SHP77 treated with DMSO at 0.1 percent for 48 hours (cell line): ENCODE measurements around the gene GPR61.

Experiments used
- DNase-seq: peaks from one replicate; lab custom pipeline; 2025; lab: John Stamatoyannopoulos, UW

The GPR61 gene

DNA sequence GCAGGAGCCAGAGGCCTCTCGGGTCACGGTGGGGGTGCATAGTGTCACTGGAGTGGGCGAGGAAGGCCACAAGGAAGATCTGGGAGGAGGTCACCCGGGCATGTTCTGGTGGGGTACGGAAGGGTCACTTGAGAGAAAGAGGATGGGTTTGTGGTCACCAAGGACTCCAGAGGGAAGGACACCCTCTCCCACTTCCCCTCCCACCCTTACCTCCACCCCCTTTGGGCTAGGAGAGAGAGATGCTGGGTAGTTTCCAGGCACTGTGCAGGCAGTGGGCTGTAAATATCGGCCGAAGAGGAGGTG, 30.8 kb upstream of the GPR61 start:
- no peak for DNase-seq

DNA sequence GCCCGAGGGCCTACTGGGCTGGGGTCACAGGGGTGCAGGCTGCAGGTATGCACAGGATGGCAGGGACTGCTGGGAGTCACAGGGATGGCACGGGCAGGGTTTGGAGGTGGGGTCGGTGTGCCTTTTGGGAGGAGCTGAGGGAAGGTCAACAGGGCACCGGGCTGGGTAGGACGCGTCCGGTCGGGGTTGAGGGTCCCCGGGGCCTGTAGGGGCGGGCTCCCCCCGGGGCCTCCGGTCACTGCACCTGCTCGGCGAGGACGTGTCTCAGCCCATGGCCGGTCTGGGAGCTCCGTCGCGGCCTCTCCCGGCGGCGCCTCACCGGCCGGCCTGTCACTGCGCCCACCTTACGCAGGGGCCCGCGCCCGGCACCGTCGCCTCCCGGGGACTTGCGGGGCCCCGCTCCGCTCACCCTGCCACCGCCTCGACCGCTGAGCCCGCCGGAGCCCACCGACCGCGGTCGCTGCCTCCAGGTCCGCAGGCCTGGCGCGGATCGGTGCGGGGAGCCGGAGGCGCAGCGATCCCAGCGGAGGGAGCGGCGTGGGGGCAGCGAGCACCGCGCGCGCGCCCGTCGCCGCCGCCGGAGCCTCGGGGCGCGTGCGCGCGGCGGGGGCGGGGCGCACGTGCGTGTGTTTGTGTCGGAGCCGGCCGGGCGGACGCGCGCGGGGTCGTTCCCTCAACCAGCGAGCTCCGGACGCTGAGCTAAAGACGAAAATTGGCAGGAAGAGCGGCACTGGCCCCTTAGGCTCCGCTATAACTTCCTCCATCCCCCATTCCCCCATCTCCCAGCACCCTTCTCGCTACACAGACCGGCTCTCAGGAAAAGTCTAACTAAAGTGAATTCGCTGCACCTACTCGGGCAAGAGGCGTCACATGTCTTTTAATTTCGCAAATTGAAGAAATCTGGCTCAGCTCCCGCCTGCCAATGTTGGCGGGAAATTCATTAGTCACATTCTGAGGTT, 30.2 kb upstream of the GPR61 start, which contains the start of gene AMIGO1:
AMIGO1 (minus strand) TSS at position 552 of the 959 bp plus-strand sequence. CDS start 815 bp downstream, outside the sequence.
- peak; percentile 12 for DNase-seq

DNA sequence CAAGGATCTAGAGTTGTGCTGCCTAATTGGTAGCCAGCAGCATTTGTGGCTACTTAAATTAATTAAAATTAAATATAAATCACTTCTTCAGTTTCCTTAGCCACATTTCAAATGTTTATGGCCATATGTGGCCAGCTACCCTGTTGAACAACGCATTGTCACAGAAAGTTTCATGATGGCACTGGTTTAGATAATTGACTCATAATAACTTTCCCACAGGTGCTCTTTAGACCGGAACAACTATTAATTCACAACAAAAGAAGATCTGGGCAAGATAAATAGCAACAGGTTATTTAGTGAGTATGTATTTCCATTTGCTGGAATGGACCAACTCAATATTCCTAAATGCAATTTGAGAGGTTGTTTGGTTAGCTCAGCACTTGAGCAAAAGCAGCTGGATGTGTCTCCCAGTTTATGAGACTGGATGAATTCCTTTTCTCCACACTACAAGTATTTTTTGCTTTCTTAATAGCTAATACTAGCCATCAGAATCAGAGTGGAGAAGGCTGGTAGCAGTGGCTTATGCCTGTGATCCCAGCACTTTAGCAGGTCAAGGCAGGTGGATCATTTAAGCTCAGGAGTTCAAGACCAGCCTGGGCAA, 26.5 kb upstream of the GPR61 start:
- DNase-seq: no peak

DNA sequence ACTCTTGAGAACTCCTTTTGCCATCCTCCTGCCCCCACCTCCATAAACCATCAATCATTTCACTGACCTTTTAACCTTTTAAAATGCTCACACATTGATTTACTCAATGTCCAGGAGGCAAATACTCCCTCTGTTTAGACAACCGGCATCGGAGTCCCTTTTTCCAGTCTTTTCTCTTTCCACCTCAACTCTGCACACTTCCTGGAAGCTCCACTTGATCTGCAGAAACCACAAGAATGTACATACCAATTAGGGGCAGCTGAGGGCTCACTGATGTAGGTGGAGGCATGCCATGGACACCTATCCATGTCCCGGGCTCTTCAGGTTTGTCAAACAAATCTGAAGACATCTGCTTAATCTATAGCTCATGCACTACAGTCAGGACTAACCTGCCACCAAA, 24.8 kb upstream of the GPR61 start:
- no peak for DNase-seq

DNA sequence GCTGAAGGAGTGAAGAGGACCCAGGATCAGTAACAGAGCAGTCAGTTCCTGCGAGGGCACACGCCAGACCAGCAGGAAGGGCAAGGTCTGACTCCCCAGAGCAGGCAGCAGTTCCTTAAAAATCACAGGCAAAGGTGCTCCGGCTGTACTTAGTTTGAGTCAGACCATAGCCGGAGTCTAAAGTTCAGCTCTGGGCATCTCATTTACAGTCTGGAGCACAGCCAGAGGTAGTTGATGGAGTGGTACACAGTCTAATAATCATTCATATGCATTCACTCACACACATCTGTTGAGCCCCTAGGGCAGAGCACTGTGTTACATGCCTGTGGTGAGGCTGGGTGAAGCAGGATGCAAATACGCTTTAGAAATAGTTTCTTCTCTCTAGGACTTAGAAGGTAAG, 22.8 kb upstream of the GPR61 start:
- no peak for DNase-seq

DNA sequence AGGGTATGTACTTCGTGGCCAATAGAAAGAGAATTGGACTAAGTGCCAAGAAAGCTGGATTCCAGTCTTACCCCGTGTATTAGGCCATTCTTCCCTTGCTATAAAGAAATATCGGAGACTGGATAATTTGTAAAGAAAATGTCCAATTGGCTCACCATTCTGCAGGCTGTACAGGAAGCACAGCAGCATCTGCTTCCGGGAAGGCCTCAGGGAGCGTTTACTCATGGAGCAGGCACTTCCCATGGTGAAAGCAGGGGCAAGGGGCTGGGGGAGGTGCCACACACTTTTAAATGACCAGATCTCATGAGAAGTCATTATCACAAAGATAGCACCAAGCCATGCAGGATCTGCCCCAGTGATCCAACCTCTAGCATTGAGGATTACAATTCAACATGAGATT, 22.3 kb upstream of the GPR61 start:
- DNase-seq: no peak

DNA sequence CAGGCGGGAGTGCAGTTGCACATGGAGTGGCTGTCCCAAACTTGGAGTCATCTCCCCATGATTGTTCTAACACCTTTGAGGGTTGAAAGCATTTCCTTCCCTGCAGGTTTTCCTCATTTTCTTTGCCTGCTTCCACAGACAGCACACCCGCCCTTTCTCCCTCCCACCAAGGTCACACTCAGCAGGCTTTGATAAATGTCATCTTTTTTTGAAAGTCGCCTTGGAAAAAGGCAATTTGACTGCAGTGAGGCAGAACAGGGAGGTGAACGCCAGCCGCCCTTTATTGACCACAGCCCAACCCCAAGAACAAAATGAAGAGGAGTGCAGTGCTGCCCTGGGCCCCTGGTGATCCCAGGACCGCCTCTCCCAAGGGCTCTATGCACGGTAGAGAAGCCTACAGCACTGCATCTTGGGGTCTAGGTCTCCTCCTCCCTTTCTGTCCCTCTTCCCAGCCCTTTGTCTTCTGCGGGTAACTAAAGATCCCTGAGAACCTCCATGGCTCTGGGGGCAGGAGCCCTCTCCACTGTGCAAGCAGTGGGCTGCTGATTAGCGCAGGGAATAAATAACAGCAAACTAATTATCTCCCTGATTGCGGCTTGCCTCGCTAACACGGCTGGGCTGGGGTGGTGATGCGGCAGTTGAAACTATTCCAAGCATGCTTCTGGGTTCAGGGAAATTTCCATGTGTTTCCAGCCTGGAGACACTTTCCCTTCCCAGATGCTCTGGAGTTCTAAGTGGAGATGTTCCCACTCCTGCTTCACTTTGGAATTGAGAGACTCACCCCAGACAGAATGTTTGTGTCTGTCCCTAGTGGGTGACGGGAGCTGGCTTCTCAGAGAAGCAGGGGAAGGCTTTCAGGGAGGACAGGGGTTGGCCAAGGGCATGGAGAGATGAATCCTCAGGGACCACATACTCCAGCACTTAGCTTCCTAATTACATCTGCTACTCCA, 18.4 kb upstream of the GPR61 start:
- no peak for DNase-seq

DNA sequence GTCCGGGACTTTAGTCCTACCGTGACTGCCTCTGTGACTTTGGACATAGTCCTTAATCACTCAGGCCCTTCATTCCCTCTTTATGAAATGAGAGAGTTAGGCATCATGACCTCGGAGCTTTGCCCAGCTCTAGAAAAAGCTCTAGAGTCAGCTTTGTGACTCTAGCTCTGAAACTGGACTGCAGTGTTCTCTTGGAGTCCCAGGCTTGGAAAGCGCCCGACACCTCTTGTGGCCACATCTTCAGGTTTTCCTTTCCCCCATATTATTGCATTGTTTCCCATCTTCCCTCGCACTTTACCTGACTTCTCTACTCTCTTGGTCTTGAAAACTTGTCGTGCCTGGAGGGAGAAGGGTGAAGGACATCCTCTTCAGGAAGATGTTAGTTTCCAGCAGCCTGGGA, 17.6 kb upstream of the GPR61 start:
- DNase-seq: no peak

DNA sequence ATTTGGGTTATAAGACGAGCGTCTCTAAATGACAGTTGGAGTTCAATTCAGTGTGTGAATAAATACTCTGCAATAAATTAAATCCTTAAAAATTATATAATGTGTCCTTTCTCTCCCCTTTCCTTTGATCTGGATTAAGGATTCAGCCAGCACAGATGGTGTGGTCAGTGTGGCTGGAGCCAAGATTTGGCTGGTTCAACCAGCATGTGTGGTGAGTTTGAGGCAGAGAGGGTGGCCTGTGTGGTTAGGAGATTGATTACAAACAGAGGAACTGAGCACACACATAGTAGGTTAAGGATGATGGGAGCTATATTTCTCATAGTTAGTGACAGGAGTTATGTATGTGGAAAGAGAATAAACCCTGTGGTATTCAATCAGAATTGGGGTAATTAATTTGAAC, 16.0 kb upstream of the GPR61 start:
- no peak for DNase-seq

DNA sequence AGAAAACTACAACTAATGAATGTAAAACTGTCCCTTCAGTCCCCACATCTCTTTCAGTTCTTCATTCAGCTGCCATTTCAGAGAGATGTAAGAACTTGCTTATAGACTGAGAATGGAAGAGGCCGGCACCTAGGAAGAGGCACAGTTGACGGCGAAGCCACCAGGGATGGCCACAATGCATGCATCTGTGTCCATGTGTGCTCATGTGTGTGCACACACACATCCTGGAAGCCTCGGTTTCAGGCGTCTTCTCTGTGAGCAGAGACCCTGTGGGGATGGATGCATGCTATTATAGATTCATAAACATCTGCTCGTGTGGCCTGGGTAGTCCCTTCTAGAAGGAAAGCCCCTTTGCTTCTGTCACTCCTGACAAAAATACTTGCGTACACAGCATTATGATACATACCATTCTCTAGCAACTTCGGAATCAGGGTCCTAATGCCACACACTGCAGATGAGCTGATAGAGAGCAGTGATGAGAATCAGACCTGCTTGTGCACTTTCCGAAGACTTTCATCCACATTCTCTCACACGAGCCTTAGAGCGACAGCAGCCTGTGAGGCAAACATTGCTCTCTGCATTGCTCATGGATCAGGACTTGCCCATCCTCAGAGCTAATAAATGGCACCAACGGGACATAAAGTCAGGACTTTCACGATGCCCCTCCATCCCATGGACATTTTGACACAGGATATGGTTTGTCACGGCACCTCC, 12.4 kb upstream of the GPR61 start:
- DNase-seq: no peak

DNA sequence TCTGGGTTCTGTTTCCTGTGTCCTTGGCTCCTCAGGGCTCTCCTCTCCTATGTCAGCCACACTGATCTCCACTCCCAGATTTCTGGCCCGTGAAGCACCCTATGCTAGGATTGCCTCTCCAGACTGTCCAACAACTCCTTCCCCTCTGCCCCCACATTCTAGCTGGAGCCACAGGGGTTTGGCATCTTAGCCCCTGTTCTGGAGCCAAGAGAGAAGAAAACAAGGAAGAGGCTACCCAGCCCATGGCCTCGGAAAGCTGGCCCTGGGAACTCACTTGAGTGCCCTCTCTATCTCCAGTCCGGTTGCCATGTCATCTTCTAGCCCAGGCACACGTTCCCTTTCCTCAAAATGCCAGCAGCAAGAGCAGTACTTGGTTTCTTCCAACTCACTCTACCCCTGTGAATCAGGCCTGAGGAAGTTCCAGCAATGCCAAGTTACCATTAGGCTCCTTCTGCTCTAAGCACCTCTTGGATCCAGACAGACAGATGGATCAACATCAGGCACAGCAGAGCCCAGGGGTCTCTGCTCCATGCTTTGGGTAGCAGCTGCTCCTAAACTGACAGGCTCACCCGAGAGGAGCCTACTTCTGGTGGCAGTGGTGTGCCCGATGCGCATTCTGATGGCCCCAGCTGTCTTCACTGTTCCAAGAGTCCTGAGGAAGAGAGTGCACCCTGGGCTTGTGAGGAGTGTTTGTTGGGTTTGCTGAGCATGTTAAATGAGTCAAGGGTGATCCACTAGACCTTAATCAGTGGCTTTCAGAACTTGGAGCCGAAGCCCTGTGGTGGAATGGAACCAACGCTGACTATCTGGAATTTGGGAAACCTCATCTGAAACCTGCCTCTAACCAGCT, 11.6 kb upstream of the GPR61 start:
- DNase-seq: no peak

DNA sequence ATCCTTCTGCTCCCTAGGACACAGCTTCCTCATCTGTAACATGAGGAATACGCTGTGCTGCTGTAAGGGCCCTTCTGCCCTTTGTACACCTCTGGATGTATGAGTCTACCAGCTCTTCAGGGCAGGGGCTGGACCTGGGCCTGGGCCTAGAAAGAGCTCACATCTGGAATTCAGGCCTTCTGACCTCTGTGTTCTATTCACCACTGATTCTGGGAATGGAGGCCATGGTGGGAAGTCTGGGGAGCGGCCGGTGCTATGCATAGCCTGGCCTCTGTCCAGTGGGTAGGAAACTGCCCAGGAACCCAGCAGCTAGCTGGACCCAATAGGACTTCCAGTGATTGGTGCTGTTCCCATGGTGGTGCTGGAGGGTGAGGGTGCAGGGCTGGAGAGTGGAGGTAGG, 11.0 kb upstream of the GPR61 start:
- DNase-seq: no peak

DNA sequence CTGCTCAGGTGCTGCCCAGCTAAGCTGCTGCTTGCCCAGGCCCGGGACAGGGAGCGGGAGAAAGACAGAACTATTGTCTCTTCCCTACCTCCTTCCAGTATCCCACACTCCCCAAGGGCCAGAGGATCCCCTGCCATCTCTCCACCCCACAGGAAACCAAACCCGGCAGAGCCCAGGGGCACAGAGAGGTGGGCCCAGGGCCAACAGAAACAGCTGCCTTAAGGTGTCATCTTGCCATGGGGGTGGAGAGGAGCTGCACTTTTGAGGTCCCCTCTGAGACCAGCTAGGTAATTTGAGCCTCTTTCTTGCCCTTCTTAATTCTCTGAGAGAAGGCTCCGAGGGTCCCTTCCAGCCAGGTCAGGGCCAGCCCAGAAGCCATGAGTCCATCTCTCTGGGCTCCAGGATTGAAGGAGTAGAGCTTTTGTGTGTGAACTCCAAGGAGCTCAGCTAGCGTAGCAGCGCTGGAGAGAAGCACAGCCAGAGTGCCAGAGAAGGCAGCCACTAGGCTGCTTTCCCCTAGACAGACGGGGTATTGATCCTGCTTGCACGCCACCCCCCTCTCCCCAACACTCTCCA, 9.7 kb upstream of the GPR61 start:
- DNase-seq: no peak

DNA sequence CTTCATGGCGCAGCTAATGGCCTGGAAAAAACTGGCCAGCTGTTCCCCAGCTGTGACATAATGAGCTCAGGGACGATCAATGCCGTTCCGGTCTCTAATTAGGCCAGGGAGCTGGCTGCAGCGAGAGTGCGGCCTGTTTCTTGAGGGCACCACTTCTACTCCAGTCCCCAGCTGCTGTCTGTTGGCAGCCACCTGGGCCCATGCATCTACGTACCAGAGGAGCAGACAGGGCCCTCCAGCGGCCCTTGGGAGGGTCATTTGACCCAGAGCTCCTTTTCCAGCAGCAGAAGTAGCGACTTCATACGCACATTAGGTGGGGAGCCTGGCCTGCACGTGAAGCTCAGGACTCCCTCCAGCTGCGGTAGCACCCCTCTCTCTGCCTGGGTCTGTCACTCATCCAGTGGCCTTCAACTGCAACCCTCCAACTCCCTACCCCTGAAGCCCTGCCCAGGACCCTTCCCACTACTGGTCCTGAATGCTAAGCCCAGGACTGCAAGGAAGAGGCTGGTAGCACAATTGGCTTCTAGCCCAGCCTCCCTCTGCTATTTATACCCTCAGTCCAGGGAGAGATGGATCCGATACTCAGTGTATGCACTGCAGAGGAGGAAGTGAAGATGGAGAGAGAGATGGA, 9.1 kb upstream of the GPR61 start:
- DNase-seq: peak; percentile 57

DNA sequence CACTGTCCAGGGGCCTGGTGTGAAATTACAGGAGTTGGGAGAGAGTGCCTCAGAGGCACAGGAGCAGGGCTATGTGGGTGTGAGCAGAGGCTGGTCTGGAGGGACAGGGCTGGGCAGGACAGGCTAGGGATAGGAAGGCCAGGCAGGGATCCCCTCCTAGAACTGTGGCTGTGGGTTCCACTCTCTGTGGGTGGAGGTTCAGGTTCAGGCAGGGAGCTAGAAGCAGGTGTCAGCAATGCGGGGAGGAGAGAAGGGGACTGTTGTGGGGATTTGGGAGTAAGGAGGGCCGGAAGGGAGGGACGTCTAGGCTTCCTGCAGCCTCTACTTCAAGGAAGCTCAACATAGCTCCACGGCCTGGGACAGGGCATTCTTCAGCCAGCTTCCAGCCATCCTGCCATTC, 8.3 kb upstream of the GPR61 start:
- no peak for DNase-seq

DNA sequence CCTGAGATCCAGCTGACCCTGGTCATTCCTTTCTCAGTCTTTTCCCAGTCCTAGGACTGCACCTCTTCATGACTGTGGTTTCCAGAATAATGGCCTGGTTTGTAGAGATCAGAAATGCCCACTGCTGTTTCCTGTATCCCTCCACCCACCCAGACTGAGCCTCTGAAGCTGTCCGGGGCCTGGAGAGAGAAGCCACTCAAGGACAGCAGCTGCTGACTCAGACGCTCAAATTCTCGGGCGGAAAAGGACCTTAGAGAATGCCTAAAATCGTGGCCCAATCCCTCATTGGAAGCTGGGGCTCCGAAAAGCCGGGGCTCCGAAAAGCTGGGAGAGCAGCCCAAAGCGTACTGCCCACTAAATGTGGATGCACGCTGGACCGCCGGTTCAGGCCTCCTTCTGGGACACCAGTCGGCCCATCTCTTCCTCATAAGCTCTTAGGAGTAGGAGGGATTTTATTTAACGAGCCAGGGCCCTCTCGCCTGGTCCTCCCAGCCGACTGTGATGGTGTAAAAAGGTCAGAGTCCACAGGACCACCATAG, 7.8 kb upstream of the GPR61 start:
- no peak for DNase-seq

DNA sequence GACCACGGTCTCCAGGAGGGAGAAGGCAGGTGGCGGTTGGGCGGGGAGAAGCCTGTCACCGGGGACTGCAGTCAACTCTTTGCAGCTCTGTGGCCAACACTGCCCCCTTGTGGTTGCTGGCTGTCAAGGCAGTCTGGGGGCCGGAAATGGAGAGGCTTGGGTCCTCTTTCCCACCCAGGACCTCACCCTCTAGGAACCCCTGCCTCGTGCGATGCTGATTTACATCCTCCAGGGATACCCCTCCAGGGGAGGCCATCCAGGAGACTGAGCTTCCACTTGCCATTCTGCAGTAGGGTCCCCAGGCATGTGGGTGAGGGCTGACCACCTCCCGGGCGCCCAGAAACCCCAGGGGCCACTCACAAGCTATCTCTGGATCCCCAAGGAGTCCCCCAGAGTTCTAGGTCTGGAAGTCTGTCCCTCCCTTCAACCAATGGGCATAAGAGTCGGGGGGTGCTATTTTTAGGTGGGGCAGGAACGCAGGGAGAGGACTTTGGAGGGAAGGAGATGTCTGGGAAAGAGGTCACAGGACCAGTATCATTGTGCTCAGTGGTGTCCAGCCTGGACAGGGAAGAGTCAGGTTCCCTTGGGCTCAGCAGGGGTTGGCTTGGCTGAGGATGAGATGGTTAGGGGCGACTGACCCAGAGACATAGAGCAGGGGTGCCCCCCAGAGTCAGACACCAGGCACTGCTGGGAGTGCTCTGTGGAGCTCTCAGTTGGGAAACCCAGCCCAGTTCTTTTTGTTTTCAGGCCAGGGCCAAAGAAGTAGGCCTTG, 7.1 kb upstream of the GPR61 start:
- peak; percentile 61 for DNase-seq

DNA sequence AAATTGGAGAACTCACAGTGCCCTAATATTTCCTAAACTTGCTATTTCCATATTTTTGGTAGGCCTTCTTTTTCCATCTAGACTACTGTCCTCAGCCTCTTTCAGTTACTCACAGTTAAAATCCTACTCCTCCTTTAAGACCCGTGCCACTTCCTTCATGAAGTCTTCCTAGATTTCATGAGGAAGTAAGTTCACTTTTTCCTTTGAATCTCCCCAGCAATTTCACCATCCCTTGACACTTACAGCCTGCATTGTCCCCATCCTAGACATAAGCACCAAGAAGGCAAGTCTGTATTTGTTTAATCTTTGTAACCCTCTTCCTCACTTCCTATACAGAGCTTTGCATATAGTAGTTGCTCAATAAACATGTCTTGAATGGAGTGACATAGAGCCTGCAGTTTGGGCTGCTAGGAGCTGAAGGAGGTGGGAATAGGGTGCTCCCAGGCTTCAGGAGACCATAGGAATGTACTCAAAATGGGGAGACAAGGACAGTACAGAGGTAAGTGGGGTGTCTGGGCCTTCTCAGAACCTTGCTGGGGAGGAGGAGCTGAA, 5.3 kb upstream of the GPR61 start:
- no peak for DNase-seq

DNA sequence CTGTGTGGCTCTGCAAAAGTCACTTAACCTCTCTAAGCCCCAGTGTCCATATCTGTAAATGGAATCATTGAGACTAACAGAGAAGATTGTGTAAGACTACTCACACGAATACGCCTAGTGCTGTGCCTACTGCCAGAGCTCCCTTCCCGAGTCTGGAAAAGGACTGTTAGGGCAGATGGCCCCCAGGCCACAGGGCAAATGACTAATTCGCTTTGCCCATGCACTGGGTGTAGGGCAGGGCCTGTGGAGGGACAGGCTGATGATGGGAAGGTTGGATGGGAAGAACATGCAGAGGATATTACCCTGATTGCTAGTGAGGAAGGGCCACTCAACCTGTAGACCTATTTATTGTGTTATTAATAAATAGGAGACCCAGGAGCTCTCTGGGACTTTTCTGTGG, 4.2 kb upstream of the GPR61 start:
- no peak for DNase-seq
